CD14-positive monocyte (primary cell): ENCODE results near the gene MUTYH. TPM values are rescaled to one million over a fixed set of nuclear protein-coding genes. Genes with fewer than 3 reads are reported as not detected.

ENCODE experiments used
- DNase-seq, 3 donors: peaks; one replicate each; pipeline ENCODE4 v3.0.0-alpha.2; 2011 to 2022
- H2AFZ ChIP-seq: 2 replicates; pipeline ENCODE4 v1.6.0; 2012; ENCODE audit warnings: mild to moderate bottlenecking, low read depth, low read length, inconsistent platforms; ENCODE audit not compliant: insufficient read depth, poor library complexity, severe bottlenecking
- H3K27ac ChIP-seq, 2 donors: 1 replicate in 1 of 2; 2 replicates in 1 of 2; pipeline ENCODE4 v1.5.1; 2012 to 2013; ENCODE audit warnings: low read length in 2 of 2, control low read depth in 1 of 2, inconsistent platforms in 1 of 2, low read depth in 1 of 2, mild to moderate bottlenecking in 1 of 2
- H3K27me3 ChIP-seq, 2 donors: one replicate each; pipeline versions ENCODE4 v1.6.0 to v1.6.1; 2011 to 2013; ENCODE audit warnings: low read length in 2 of 2; ENCODE audit not compliant: control insufficient read depth in 2 of 2, insufficient read depth in 2 of 2
- H3K36me3 ChIP-seq, 2 donors: replicated peaks in 1 of 2; 1 replicate in 1 of 2; 2 replicates in 1 of 2; pipeline versions ENCODE4 v1.5.1 to v1.6.1; 2012 to 2013; ENCODE audit warnings: low read length in 2 of 2, control low read depth in 1 of 2, inconsistent platforms in 1 of 2, mild to moderate bottlenecking in 1 of 2; ENCODE audit not compliant: insufficient read depth in 2 of 2, control insufficient read depth in 1 of 2
- H3K4me1 ChIP-seq, 2 donors: 1 replicate in 1 of 2; 2 replicates in 1 of 2; pipeline versions ENCODE4 v1.5.1 to v1.6.1; 2012 to 2013; ENCODE audit warnings: low read length in 2 of 2, control low read depth in 1 of 2, inconsistent platforms in 1 of 2, mild to moderate bottlenecking in 1 of 2, moderate library complexity in 1 of 2; ENCODE audit not compliant: insufficient read depth in 2 of 2, control insufficient read depth in 1 of 2
- H3K4me2 ChIP-seq: replicated peaks from 2 replicates; pipeline ENCODE3; 2012; ENCODE audit warnings: low read length, moderate library complexity, mild to moderate bottlenecking; ENCODE audit not compliant: poor library complexity, severe bottlenecking; ENCODE audit errors: extremely low read depth
- H3K4me3 ChIP-seq, 3 experiments: fragments of 200-600 bp in 1 of 3; sonication (generic) in 1 of 3; replicated peaks in 1 of 3; 1 replicate in 2 of 3; 2 replicates in 1 of 3; pipeline ENCODE4 v1.5.1; 2011 to 2013; ENCODE audit warnings: low read length in 3 of 3, mild to moderate bottlenecking in 3 of 3, control low read depth in 2 of 3, low read depth in 2 of 3, inconsistent platforms in 1 of 3, moderate library complexity in 1 of 3
- H3K79me2 ChIP-seq: 2 replicates; pipeline ENCODE4 v1.6.0; 2012; ENCODE audit warnings: mild to moderate bottlenecking, control low read depth, inconsistent platforms, low read length, moderate library complexity; ENCODE audit not compliant: insufficient read depth
- H3K9ac ChIP-seq: 2 replicates; pipeline ENCODE4 v1.6.0; 2017; ENCODE audit warnings: low read length, mild to moderate bottlenecking; ENCODE audit not compliant: insufficient read depth, poor library complexity, severe bottlenecking
- H3K9me3 ChIP-seq, 2 donors: replicated peaks in 1 of 2; 1 replicate in 1 of 2; 2 replicates in 1 of 2; pipeline versions ENCODE4 v1.5.1 to v1.6.1; 2012 to 2013; ENCODE audit warnings: low read length in 2 of 2, control low read depth in 1 of 2; ENCODE audit not compliant: control insufficient read depth in 1 of 2, insufficient read depth in 1 of 2
- H4K20me1 ChIP-seq: 2 replicates; pipeline ENCODE4 v1.6.0; 2012; ENCODE audit warnings: mild to moderate bottlenecking, low read length, control low read depth, moderate library complexity; ENCODE audit not compliant: insufficient read depth
- H3K27ac Mint-ChIP-seq, 7 donors: one replicate each; pipeline ENCODE4 v1.8.0; 2020; ENCODE audit warnings: mild to moderate bottlenecking in 7 of 7, mixed read lengths in 7 of 7, moderate library complexity in 6 of 7, inconsistent platforms in 2 of 7
- H3K27me3 Mint-ChIP-seq, 3 donors: one replicate each; pipeline ENCODE4 v1.8.0; 2021 to 2022; ENCODE audit warnings: low read depth in 3 of 3, mild to moderate bottlenecking in 3 of 3, mixed read lengths in 3 of 3, moderate library complexity in 3 of 3, inconsistent platforms in 1 of 3
- H3K36me3 Mint-ChIP-seq, 2 donors: one replicate each; pipeline ENCODE4 v1.8.0; 2020; ENCODE audit warnings: mixed read lengths in 2 of 2, inconsistent platforms in 1 of 2, mild to moderate bottlenecking in 1 of 2
- H3K4me1 Mint-ChIP-seq: one replicate; pipeline ENCODE4 v1.8.0; 2020; ENCODE audit warnings: mild to moderate bottlenecking, mixed read lengths
- H3K4me3 Mint-ChIP-seq, 2 donors: one replicate each; pipeline ENCODE4 v1.8.0; 2020; ENCODE audit warnings: mild to moderate bottlenecking in 2 of 2, mixed read lengths in 2 of 2, moderate library complexity in 1 of 2
- H3K9me3 Mint-ChIP-seq, 7 donors: one replicate each; pipeline ENCODE4 v1.8.0; 2020 to 2022; ENCODE audit warnings: mixed read lengths in 7 of 7, mild to moderate bottlenecking in 6 of 7, moderate library complexity in 6 of 7, inconsistent platforms in 2 of 7
- CTCF ChIP-seq: fragments of 200-600 bp; IDR thresholded peaks from one replicate; pipeline ENCODE4 v1.8.0; 2022; ENCODE audit warnings: antibody characterized with exemption, mild to moderate bottlenecking
- WGBS: methylation state at CpG from one replicate; pipeline ENCODE4 v1.1.5; 2013; ENCODE audit warnings: missing lambda C conversion rate; ENCODE audit not compliant: insufficient coverage; 5-methylcytosine and 5-hydroxymethylcytosine counted together
- intact Hi-C, 2 donors: fragments of 100-400 bp; cut with micrococcal nuclease; formaldehyde crosslinking; loops; one replicate each; pipeline versions ENCODE4 v1.15.0 to v1.15.1; 2023
- polyA plus RNA-seq, 3 donors: library from polyadenylated mRNA; depleted of rRNA in 1 of 3; unstranded in 2 of 3; stranded (reverse) in 1 of 3; fragments of 300-500 nt in 2 of 3; fragments of >200 nt in 1 of 3; fragmentation: Illumina TruSeq in 2 of 3; gene quantifications; 1 replicate in 2 of 3; 2 replicates in 1 of 3; pipeline ENCODE4 v1.2.3, GENCODE V29; 2012 to 2021

MUTYH gene
- polyA plus RNA-seq, 3 donors, result 6.7 to 22.9 (median 8.1) TPM

GRCh38 chr1:45299981-45300668 lies 40.1 kb downstream of the MUTYH start:
- H3K4me1 ChIP-seq, result peaks cover 15 to 18% of the 10 kb centered on the region in 2 donors
- Mint-ChIP-seq H3K36me3 (no peaks in the 10 kb centered on the region), H3K9me3 (no peaks in the 10 kb centered on the region), H3K27ac (no peak overlapping the region), H3K27me3 (peaks cover 0 to 6% (median 5%) of the 10 kb centered on the region in 3 donors), H3K4me3 (no peak overlapping the region), H3K4me1 (peaks cover 10% of the 10 kb centered on the region)
- H3K27me3 ChIP-seq, result no peaks in the 10 kb centered on the region
- no peak overlapping the region for H3K9ac ChIP-seq
- no peak overlapping the region for H3K4me2 ChIP-seq
- no peaks in the 10 kb centered on the region for H3K79me2 ChIP-seq
- peak; percentile 75 for TF ChIP-seq CTCF
- H3K9me3 ChIP-seq, result no peaks in the 10 kb centered on the region
- no peak overlapping the region for H2AFZ ChIP-seq
- H4K20me1 ChIP-seq, result no peaks in the 10 kb centered on the region
- no peak overlapping the region for H3K4me3 ChIP-seq
- 0% methylated on average over 1 of the region's 4 CpGs for WGBS
- H3K27ac ChIP-seq, result no peak overlapping the region
- intact Hi-C loops, result loop anchor here (1.0 to 10.0 kb wide), 6 partner anchors 281 to 568 kb away; partner anchors contain the start of genes NASP (in 1 of the 2), RNU5D-1 (in 1 of the 2) and RPS8 (in 1 of the 2)
- DNase-seq, result peak; percentile 46 to 65 (median 62)
- no peaks in the 10 kb centered on the region for H3K36me3 ChIP-seq

- Histone ChIP-seq H3K79me2 (no peaks in the 10 kb centered on the region), H3K9me3 (no peaks in the 10 kb centered on the region), H3K4me3 (no peak overlapping the region), H3K4me1 (peaks cover 8 to 11% of the 10 kb centered on the region in 2 donors), H2AFZ (no peak overlapping the region), H3K27ac (no peak overlapping the region), H3K36me3 (no peaks in the 10 kb centered on the region), H3K4me2 (no peak overlapping the region), H3K27me3 (no peaks in the 10 kb centered on the region), H4K20me1 (no peaks in the 10 kb centered on the region), H3K9ac (no peak overlapping the region)
- no peak for TF ChIP-seq CTCF
- Mint-ChIP-seq H3K4me1 (peaks cover 4% of the 10 kb centered on the region), H3K9me3 (peaks cover 0 to 3% (median under 1%) of the 10 kb centered on the region in 7 donors), H3K4me3 (no peak overlapping the region), H3K27ac (no peak overlapping the region), H3K36me3 (no peaks in the 10 kb centered on the region), H3K27me3 (peaks cover 0 to 6% (median 6%) of the 10 kb centered on the region in 3 donors)
- WGBS, result no CpG with 5 or more reads among the region's 1 CpG
- intact Hi-C loops, result loop anchor here in 1 of 2 donors (1.0 kb wide), 1 partner anchor 284 kb away; no protein-coding TSS in a partner anchor
- no peak for DNase-seq
Measured at GRCh38 chr1:45299296-45299695, 40.9 kb downstream of the MUTYH start.
